ENCODE data around the gene CDC42BPA. TPM values are rescaled to one million over a fixed set of nuclear protein-coding genes. Genes with fewer than 3 reads are reported as not detected.

The CDC42BPA gene
- total and polyA plus RNA-seq, 9 of the 15 experiments (the other 6 are each of a cell fraction or from before 2014, with no cell fraction given) = 8.0 to 77.5 (median 52.1) TPM

DNA sequence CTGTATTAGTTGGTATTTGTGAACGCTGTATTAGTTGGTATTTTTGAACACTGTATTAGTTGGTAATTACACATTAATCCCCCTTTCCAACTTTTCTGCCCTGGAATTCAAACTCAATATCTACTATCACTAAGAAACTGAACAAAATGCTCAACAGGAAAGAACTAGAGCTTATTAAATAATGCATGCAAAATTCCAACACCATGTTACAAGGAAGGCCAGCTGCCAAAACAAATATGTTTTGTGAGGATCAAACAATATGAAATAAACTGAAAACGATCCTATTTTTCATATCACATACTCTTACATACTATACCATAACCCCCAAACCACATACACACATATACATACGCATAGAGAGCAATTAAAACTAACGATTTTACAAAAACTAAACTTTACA, 104.9 kb downstream of the CDC42BPA start:
- no peak for FAIRE-seq
- no peaks in the 10 kb centered on the region for H3K27me3 ChIP-seq (ENCODE audit: control insufficient read depth in 2 of 2, insufficient read depth in 2 of 2, low read length in 2 of 2)
- in situ Hi-C loops (cut with MboI) = no loop called here
- no peak overlapping the region for H3K27ac ChIP-seq (ENCODE audit: extremely low read depth, low read depth, low read length)
- peaks cover 5% of the 10 kb centered on the region; the same call in 1 of the 2 replicates for H3K9me3 ChIP-seq (replicated peaks; ENCODE audit: control insufficient read depth, insufficient read depth, low read depth, low read length)
- ChIA-PET CTCF (ENCODE audit: low intra/inter-chr PET ratio) (interaction anchor here (0.6 kb wide), 1 partner anchor 163 kb away, joined by 3 read pairs; no protein-coding TSS in a partner anchor), POLR2A (interaction anchor here (0.9 kb wide), 1 partner anchor 13 kb away, joined by 4 read pairs; no protein-coding TSS in a partner anchor)
- no peak for ATAC-seq
- H3K79me2 ChIP-seq (ENCODE audit: control insufficient read depth, insufficient read depth, low read length) = peaks cover 59% of the 10 kb centered on the region
- BruUV-seq (replicated peaks) = no TSS peak
- 93% methylated on average over 4 of the region's 4 CpGs for WGBS (ENCODE audit: insufficient coverage, low coverage, missing lambda C conversion rate)
- intact Hi-C loops (cut with micrococcal nuclease) = no loop called here
- H3K9me1 ChIP-seq (ENCODE audit: control insufficient read depth, insufficient read depth, low read length) = no peaks in the 10 kb centered on the region
- H2AFZ ChIP-seq (ENCODE audit: low read depth, low read length) = no peak overlapping the region
- H3K4me2 ChIP-seq (ENCODE audit: insufficient read depth, low read length) = no peak overlapping the region
- H3K4me3 ChIP-seq = no peak overlapping the region
- no peak overlapping the region for H3K9ac ChIP-seq (ENCODE audit: insufficient read depth in 1 of 2, low read depth in 2 of 2, low read length in 2 of 2)
- H3K4me1 ChIP-seq (replicated peaks in 1 of 2; ENCODE audit: control insufficient read depth in 2 of 2, insufficient read depth in 2 of 2, low read length in 2 of 2) = no peaks in the 10 kb centered on the region; a peak in 1 of 5 replicates
- TF ChIP-seq ARID2 (IDR thresholded peaks at IDR 0.05) = no peak
- no peak for TF ChIP-seq PBX2 (CRISPR knock-in tag; IDR thresholded peaks at IDR 0.05; ENCODE audit: low read depth)
- TF ChIP-seq PBX2 (tag; conservative IDR thresholded peaks at IDR 0.05; ENCODE audit: low read depth) = no peak
- TF ChIP-seq, protein P1, sequence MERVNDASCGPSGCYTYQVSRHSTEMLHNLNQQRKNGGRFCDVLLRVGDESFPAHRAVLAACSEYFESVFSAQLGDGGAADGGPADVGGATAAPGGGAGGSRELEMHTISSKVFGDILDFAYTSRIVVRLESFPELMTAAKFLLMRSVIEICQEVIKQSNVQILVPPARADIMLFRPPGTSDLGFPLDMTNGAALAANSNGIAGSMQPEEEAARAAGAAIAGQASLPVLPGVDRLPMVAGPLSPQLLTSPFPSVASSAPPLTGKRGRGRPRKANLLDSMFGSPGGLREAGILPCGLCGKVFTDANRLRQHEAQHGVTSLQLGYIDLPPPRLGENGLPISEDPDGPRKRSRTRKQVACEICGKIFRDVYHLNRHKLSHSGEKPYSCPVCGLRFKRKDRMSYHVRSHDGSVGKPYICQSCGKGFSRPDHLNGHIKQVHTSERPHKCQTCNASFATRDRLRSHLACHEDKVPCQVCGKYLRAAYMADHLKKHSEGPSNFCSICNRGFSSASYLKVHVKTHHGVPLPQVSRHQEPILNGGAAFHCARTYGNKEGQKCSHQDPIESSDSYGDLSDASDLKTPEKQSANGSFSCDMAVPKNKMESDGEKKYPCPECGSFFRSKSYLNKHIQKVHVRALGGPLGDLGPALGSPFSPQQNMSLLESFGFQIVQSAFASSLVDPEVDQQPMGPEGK (CRISPR knock-in tag; IDR thresholded peaks at IDR 0.05; ENCODE audit: borderline replicate concordance) = no peak
- TF ChIP-seq PCBP2 (IDR thresholded peaks at IDR 0.05; ENCODE audit: low read depth, low read length, poor library complexity, severe bottlenecking) = no peak
- TF ChIP-seq SRSF9 (IDR thresholded peaks at IDR 0.05; ENCODE audit: borderline replicate concordance, low read depth, low read length) = no peak
- TF ChIP-seq MTA3 (IDR thresholded peaks at IDR 0.05; ENCODE audit: borderline replicate concordance) = no peak
- no peak for TF ChIP-seq GTF2E2 (tag; IDR thresholded peaks at IDR 0.05)
- TF ChIP-seq ZNF175 (CRISPR knock-in tag; IDR thresholded peaks at IDR 0.05; ENCODE audit: low read depth) = no peak
- TF ChIP-seq SP1 (CRISPR knock-in tag; IDR thresholded peaks at IDR 0.05) = no peak
- TF ChIP-seq, protein P2, sequence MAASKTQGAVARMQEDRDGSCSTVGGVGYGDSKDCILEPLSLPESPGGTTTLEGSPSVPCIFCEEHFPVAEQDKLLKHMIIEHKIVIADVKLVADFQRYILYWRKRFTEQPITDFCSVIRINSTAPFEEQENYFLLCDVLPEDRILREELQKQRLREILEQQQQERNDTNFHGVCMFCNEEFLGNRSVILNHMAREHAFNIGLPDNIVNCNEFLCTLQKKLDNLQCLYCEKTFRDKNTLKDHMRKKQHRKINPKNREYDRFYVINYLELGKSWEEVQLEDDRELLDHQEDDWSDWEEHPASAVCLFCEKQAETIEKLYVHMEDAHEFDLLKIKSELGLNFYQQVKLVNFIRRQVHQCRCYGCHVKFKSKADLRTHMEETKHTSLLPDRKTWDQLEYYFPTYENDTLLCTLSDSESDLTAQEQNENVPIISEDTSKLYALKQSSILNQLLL (CRISPR knock-in tag; IDR thresholded peaks at IDR 0.05; ENCODE audit: borderline replicate concordance) = no peak
- TF ChIP-seq NONO (IDR thresholded peaks at IDR 0.05; ENCODE audit: low read depth in 2 of 2, low read length in 1 of 2) = no peak
- 0 out of 2 replicates have a peak, but pooled peaks cover 3% of the 10 kb centered on the region for H4K20me1 ChIP-seq (replicated peaks; ENCODE audit: control insufficient read depth, insufficient read depth, low read length)
- H3K36me3 ChIP-seq (ENCODE audit: control insufficient read depth, insufficient read depth, low read length) = peaks cover 29% of the 10 kb centered on the region
- DNase-seq (ENCODE audit: extremely low read depth in 1 of 4, low spot score in 3 of 4) = no peak
